IPS-15b (cell line): ENCODE measurements around the gene PEAK1.

Experiments
- H3K27me3 ChIP-seq: one replicate; pipeline ENCODE4 v1.6.1; 2013; ENCODE audit warnings: low read length; ENCODE audit not compliant: control insufficient read depth, insufficient read depth
- H3K36me3 ChIP-seq: one replicate; pipeline ENCODE4 v1.6.1; 2013; ENCODE audit warnings: low read length; ENCODE audit not compliant: control insufficient read depth, insufficient read depth
- H3K4me1 ChIP-seq: one replicate; pipeline ENCODE4 v1.6.1; 2013; ENCODE audit warnings: mild to moderate bottlenecking, low read length; ENCODE audit not compliant: control insufficient read depth, insufficient read depth
- H3K4me3 ChIP-seq: one replicate; pipeline ENCODE4 v1.5.1; 2013; ENCODE audit warnings: low read depth, low read length
- H3K9ac ChIP-seq: one replicate; pipeline ENCODE4 v1.6.1; 2013; ENCODE audit warnings: low read depth, mild to moderate bottlenecking, low read length
- H3K9me3 ChIP-seq: one replicate; pipeline ENCODE4 v1.6.1; 2013; ENCODE audit warnings: mild to moderate bottlenecking, low read length; ENCODE audit not compliant: control insufficient read depth, insufficient read depth

The PEAK1 gene

GRCh38 chr15:77228828-77229227 is 191.1 kb downstream of the PEAK1 start:
- no peaks in the 10 kb centered on the region for H3K9me3 ChIP-seq
- no peak overlapping the region for H3K4me3 ChIP-seq
- H3K36me3 ChIP-seq: no peaks in the 10 kb centered on the region
- no peak overlapping the region for H3K9ac ChIP-seq
- H3K27me3 ChIP-seq: no peaks in the 10 kb centered on the region
- H3K4me1 ChIP-seq: peaks cover 4% of the 10 kb centered on the region

- H3K4me3 ChIP-seq: no peak overlapping the region
- H3K27me3 ChIP-seq: no peaks in the 10 kb centered on the region
- no peak overlapping the region for H3K9ac ChIP-seq
- no peaks in the 10 kb centered on the region for H3K36me3 ChIP-seq
- H3K9me3 ChIP-seq: no peaks in the 10 kb centered on the region
- peaks cover 4% of the 10 kb centered on the region for H3K4me1 ChIP-seq
Observed at GRCh38 chr15:77226652-77227051, 193.3 kb downstream of the PEAK1 start.

- Histone ChIP-seq H3K36me3 (no peaks in the 10 kb centered on the region), H3K4me3 (no peak overlapping the region), H3K4me1 (peaks cover 4% of the 10 kb centered on the region), H3K9ac (no peak overlapping the region), H3K9me3 (no peaks in the 10 kb centered on the region), H3K27me3 (no peaks in the 10 kb centered on the region)
Observed at GRCh38 chr15:77225646-77226045, 194.3 kb downstream of the PEAK1 start.

- H3K4me3 ChIP-seq: no peak overlapping the region
- H3K27me3 ChIP-seq: no peaks in the 10 kb centered on the region
- no peak overlapping the region for H3K9ac ChIP-seq
- no peaks in the 10 kb centered on the region for H3K36me3 ChIP-seq
- no peaks in the 10 kb centered on the region for H3K9me3 ChIP-seq
- H3K4me1 ChIP-seq: peaks cover 4% of the 10 kb centered on the region
Observed at GRCh38 chr15:77225088-77225487, 194.8 kb downstream of the PEAK1 start.

- no peaks in the 10 kb centered on the region for H3K27me3 ChIP-seq
- H3K9ac ChIP-seq: no peak overlapping the region
- H3K4me1 ChIP-seq: peaks cover 4% of the 10 kb centered on the region
- no peak overlapping the region for H3K4me3 ChIP-seq
- no peaks in the 10 kb centered on the region for H3K36me3 ChIP-seq
- H3K9me3 ChIP-seq: no peaks in the 10 kb centered on the region
Observed at GRCh38 chr15:77224352-77224751, 195.6 kb downstream of the PEAK1 start.

GRCh38 chr15:77221708-77222107 is 198.2 kb downstream of the PEAK1 start:
- Histone ChIP-seq H3K4me3 (no peak overlapping the region), H3K9me3 (no peaks in the 10 kb centered on the region), H3K36me3 (no peaks in the 10 kb centered on the region), H3K27me3 (no peaks in the 10 kb centered on the region), H3K9ac (no peak overlapping the region), H3K4me1 (peaks cover 2% of the 10 kb centered on the region)

- no peaks in the 10 kb centered on the region for H3K36me3 ChIP-seq
- no peaks in the 10 kb centered on the region for H3K9me3 ChIP-seq
- no peak overlapping the region for H3K9ac ChIP-seq
- H3K4me1 ChIP-seq: no peaks in the 10 kb centered on the region
- H3K27me3 ChIP-seq: no peaks in the 10 kb centered on the region
- no peak overlapping the region for H3K4me3 ChIP-seq
Observed at GRCh38 chr15:77221174-77221573, 198.7 kb downstream of the PEAK1 start.

GRCh38 chr15:77219841-77220240 is 200.1 kb downstream of the PEAK1 start:
- H3K36me3 ChIP-seq: no peaks in the 10 kb centered on the region
- no peaks in the 10 kb centered on the region for H3K27me3 ChIP-seq
- H3K9ac ChIP-seq: no peak overlapping the region
- H3K4me1 ChIP-seq: no peaks in the 10 kb centered on the region
- no peaks in the 10 kb centered on the region for H3K9me3 ChIP-seq
- H3K4me3 ChIP-seq: no peak overlapping the region

- H3K4me3 ChIP-seq: no peak overlapping the region
- H3K36me3 ChIP-seq: no peaks in the 10 kb centered on the region
- H3K4me1 ChIP-seq: no peaks in the 10 kb centered on the region
- no peaks in the 10 kb centered on the region for H3K9me3 ChIP-seq
- no peaks in the 10 kb centered on the region for H3K27me3 ChIP-seq
- H3K9ac ChIP-seq: no peak overlapping the region
Observed at GRCh38 chr15:77209221-77209620, 210.7 kb downstream of the PEAK1 start.

GRCh38 chr15:77208241-77208640 is 211.7 kb downstream of the PEAK1 start:
- H3K9me3 ChIP-seq: no peaks in the 10 kb centered on the region
- no peaks in the 10 kb centered on the region for H3K36me3 ChIP-seq
- no peak overlapping the region for H3K4me3 ChIP-seq
- no peaks in the 10 kb centered on the region for H3K4me1 ChIP-seq
- H3K9ac ChIP-seq: no peak overlapping the region
- no peaks in the 10 kb centered on the region for H3K27me3 ChIP-seq

GRCh38 chr15:77201665-77202064 is 218.2 kb downstream of the PEAK1 start:
- no peaks in the 10 kb centered on the region for H3K27me3 ChIP-seq
- H3K9me3 ChIP-seq: no peaks in the 10 kb centered on the region
- no peak overlapping the region for H3K4me3 ChIP-seq
- H3K9ac ChIP-seq: no peak overlapping the region
- H3K36me3 ChIP-seq: no peaks in the 10 kb centered on the region
- no peaks in the 10 kb centered on the region for H3K4me1 ChIP-seq

- Histone ChIP-seq H3K4me3 (no peak overlapping the region), H3K27me3 (no peaks in the 10 kb centered on the region), H3K9ac (no peak overlapping the region), H3K36me3 (no peaks in the 10 kb centered on the region), H3K4me1 (no peaks in the 10 kb centered on the region), H3K9me3 (no peaks in the 10 kb centered on the region)
Observed at GRCh38 chr15:77196381-77196780, 223.5 kb downstream of the PEAK1 start.

GRCh38 chr15:77195586-77195985 is 224.3 kb downstream of the PEAK1 start:
- Histone ChIP-seq H3K9me3 (no peaks in the 10 kb centered on the region), H3K27me3 (no peaks in the 10 kb centered on the region), H3K36me3 (no peaks in the 10 kb centered on the region), H3K4me3 (no peak overlapping the region), H3K9ac (no peak overlapping the region), H3K4me1 (no peaks in the 10 kb centered on the region)
